Spleen (tissue), 11 donors: ENCODE measurements around the gene ZNF638. TPM values are rescaled to one million over a fixed set of nuclear protein-coding genes. Genes with fewer than 3 reads are reported as not detected.

Source experiments
- DNase-seq: peaks from one replicate; pipeline ENCODE4 v3.0.0-alpha.2; 2020
- H3K27ac ChIP-seq, 8 donors: fragments of 200-600 bp; sonication (generic) in 7 of 8; 1 replicate in 4 of 8; 2 replicates in 4 of 8; pipeline versions ENCODE4 v1.5.0 to v1.8.0; 2016 to 2021; ENCODE audit warnings: inconsistent platforms in 4 of 8, mild to moderate bottlenecking in 4 of 8, moderate library complexity in 1 of 8
- H3K27me3 ChIP-seq, 7 donors: fragments of 200-600 bp; sonication (generic) in 6 of 7; replicated peaks in 1 of 7; 1 replicate in 4 of 7; 2 replicates in 3 of 7; pipeline versions ENCODE4 v1.5.0 to v1.8.0; 2016 to 2021; ENCODE audit warnings: inconsistent platforms in 3 of 7, mild to moderate bottlenecking in 1 of 7
- H3K36me3 ChIP-seq, 6 donors: fragments of 200-600 bp; sonication (generic) in 5 of 6; 1 replicate in 4 of 6; 2 replicates in 2 of 6; pipeline versions ENCODE4 v1.5.0 to v1.8.0; 2016 to 2021; ENCODE audit warnings: inconsistent platforms in 2 of 6
- H3K4me1 ChIP-seq, 6 donors: fragments of 200-600 bp; sonication (generic) in 5 of 6; 1 replicate in 3 of 6; 2 replicates in 3 of 6; pipeline versions ENCODE4 v1.5.0 to v1.8.0; 2016 to 2021; ENCODE audit warnings: inconsistent platforms in 3 of 6
- H3K4me3 ChIP-seq, 8 donors: fragments of 200-600 bp; sonication (generic) in 7 of 8; 1 replicate in 4 of 8; 2 replicates in 4 of 8; pipeline versions ENCODE4 v1.5.0 to v1.8.0; 2016 to 2021; ENCODE audit warnings: inconsistent platforms in 4 of 8, mild to moderate bottlenecking in 4 of 8, moderate library complexity in 2 of 8
- H3K9me3 ChIP-seq, 8 donors: fragments of 200-600 bp; sonication (generic) in 7 of 8; 1 replicate in 4 of 8; 2 replicates in 4 of 8; pipeline versions ENCODE4 v1.5.0 to v1.8.0; 2016 to 2021; ENCODE audit warnings: inconsistent platforms in 4 of 8
- POLR2A ChIP-seq, 3 donors: fragments of 450-650 bp; IDR thresholded peaks; one replicate each; pipeline ENCODE4 v1.5.1; 2017; ENCODE audit warnings: antibody characterized with exemption in 3 of 3, mild to moderate bottlenecking in 1 of 3
- POLR2AphosphoS5 ChIP-seq, 3 donors: sonication (generic); formaldehyde crosslinking; IDR thresholded peaks; one replicate each; pipeline ENCODE4 v1.5.1; 2017; ENCODE audit warnings: antibody characterized with exemption in 3 of 3
- WGBS, 5 donors: extraction: QIAGEN DNeasy Blood & Tissue Kit in 3 of 5; methylation state at CpG; one replicate each; pipeline versions ENCODE4 v1.1.5 to v1.1.7; 2013 to 2018; 5-methylcytosine and 5-hydroxymethylcytosine counted together
- intact Hi-C: fragments of 100-400 bp; cut with DNase I; formaldehyde crosslinking; loops from one replicate; pipeline ENCODE4 v1.15.0; 2023; ENCODE audit warnings: low total_unique reads
- polyA plus RNA-seq, 3 donors: library from polyadenylated mRNA; stranded (reverse); fragments of 200-250 nt; gene quantifications; one replicate each; pipeline ENCODE4 v1.2.1, GENCODE V29; 2013
- total RNA-seq, 7 donors: library from RNA; depleted of rRNA in 3 of 7; stranded (reverse); fragments of >200 nt in 3 of 7; fragmentation: NEBNext Ultra II Directional in 4 of 7; extraction: Animal tissue kit (Norgen Biotek cat#: 25700) in 4 of 7; gene quantifications; one replicate each; pipeline versions ENCODE4 v1.1.0 to v1.2.1, GENCODE V29; 2016 to 2021
- TF ChIP-seq, protein P1 (sequence below), 11 experiments: fragments of 200-600 bp in 7 of 11; fragments of 450-650 bp in 4 of 11; sonication (generic) in 4 of 11; IDR thresholded peaks in 8 of 11; conservative IDR thresholded peaks in 3 of 11; 1 replicate in 7 of 11; 2 replicates in 4 of 11; pipeline versions ENCODE4 v1.4.0 to v1.8.0; 2016 to 2021; ENCODE audit warnings: antibody characterized with exemption in 11 of 11, inconsistent platforms in 4 of 11, mild to moderate bottlenecking in 1 of 11
- donor health status: healthy with polysubstance abuse.
- donor health status: DM: no; HTN: no; CAD: no; lungs with moderate emphysema.
- donor health status: DM: no; HTN: no; CAD: no.
- donor health status: Bipolar disorder and iron deficiency.
- donor health status: healthy.
- donor health status: DM: no; HTN: no; CAD: no.
- donor health status: DM: yes; HTN: yes; CAD: no.

ZNF638 gene
- total and polyA plus RNA-seq, 10 donors: 80.7 to 310 (median 158) TPM

DNA sequence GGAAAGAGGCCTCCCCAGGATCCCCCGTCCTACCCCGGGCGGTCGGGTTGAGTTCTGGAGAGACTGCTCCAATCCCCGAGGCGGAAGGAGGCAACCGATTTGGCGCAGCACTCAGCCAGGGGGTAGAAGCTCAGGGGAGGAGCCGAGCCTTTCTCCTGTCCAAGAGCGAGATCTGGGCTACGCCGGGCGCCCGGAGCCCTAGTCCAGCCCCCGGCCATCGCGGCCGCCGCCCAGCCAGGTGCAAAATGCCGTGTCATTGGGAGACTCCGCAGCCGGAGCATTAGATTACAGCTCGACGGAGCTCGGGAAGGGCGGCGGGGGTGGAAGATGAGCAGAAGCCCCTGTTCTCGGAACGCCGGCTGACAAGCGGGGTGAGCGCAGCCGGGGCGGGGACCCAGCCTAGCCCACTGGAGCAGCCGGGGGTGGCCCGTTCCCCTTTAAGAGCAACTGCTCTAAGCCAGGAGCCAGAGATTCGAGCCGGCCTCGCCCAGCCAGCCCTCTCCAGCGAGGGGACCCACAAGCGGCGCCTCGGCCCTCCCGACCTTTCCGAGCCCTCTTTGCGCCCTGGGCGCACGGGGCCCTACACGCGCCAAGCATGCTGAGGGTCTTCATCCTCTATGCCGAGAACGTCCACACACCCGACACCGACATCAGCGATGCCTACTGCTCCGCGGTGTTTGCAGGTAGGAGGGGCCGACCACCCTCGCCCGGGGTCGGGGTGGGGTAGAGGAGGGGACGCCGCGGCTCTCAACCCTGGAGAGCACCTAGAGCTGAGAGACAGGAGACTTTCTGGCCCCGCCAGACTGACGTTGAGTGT is 122.0 kb downstream of the ZNF638 start, which contains the start of gene DYSF:
Gene DYSF, plus strand, starts transcription at position 158 of the 817 bp plus-strand sequence.
- peak in 2 of 3 donors; percentile 50 to 81 for TF ChIP-seq POLR2AphosphoS5 (IDR thresholded peaks at IDR 0.05)
- TF ChIP-seq, protein P1, sequence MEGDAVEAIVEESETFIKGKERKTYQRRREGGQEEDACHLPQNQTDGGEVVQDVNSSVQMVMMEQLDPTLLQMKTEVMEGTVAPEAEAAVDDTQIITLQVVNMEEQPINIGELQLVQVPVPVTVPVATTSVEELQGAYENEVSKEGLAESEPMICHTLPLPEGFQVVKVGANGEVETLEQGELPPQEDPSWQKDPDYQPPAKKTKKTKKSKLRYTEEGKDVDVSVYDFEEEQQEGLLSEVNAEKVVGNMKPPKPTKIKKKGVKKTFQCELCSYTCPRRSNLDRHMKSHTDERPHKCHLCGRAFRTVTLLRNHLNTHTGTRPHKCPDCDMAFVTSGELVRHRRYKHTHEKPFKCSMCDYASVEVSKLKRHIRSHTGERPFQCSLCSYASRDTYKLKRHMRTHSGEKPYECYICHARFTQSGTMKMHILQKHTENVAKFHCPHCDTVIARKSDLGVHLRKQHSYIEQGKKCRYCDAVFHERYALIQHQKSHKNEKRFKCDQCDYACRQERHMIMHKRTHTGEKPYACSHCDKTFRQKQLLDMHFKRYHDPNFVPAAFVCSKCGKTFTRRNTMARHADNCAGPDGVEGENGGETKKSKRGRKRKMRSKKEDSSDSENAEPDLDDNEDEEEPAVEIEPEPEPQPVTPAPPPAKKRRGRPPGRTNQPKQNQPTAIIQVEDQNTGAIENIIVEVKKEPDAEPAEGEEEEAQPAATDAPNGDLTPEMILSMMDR (IDR thresholded peaks at IDR 0.05 in 8 of 11, conservative IDR thresholded peaks at IDR 0.05 in 3 of 11): no peak
- H3K27me3 ChIP-seq: peaks cover 0 to 35% (median 9%) of the 10 kb centered on the region in 7 donors
- DNase-seq: peak; percentile 93

DNA sequence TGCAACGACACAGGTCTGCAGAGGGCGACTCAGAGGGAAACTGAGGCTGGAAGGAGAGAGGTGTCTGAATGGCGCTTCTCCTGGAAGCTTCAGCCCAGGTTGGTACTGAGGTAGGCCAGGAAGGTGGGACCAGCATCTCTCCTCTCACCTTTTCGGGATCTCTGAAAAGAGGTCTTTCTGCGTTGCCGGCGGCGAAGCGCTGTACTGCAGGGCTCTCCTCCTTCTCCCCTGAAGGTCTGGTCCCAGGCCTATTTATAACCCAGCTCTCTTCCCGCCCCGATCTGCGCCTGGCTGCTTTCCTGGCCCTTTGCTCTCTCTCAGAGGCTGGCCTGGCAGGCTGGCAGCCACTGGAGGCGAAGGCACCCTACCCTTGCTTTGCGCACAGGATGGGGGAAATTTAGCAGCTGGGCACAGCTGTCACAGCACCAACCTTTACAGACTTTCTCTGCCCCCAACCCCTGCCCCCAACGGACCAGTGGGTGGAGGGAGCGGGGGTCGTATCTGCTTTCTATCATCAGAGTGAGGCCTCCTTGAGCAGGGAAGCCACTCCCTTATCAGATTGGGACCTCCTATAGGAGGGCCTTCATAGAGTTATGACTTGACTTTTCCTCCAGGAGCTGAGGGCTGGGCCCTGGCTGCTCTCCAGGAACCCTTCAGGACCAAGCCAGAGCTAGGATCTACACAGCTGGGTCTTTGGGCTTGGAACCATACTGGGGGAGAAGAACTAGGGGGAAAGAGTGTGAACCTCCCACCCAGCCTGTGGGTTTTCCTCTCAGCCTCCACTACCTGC is 122.8 kb downstream of the ZNF638 start:
- H3K36me3 ChIP-seq: peaks cover 0 to 27% (median 0%) of the 10 kb centered on the region in 6 donors
- TF ChIP-seq, protein P1 (IDR thresholded peaks at IDR 0.05 in 8 of 11, conservative IDR thresholded peaks at IDR 0.05 in 3 of 11): no peak
- TF ChIP-seq POLR2AphosphoS5 (IDR thresholded peaks at IDR 0.05) (peak in 1 of 3 donors; percentile 61), POLR2A (IDR thresholded peaks at IDR 0.05) (peak in 1 of 3 donors; percentile 13)
- peak overlapping the region in 7 of 8 donors; percentile 74 to 95 (median 86) for H3K27ac ChIP-seq
- H3K27me3 ChIP-seq: peaks cover 0 to 35% (median 9%) of the 10 kb centered on the region in 7 donors
- H3K4me3 ChIP-seq: peak overlapping the region; percentile 30 to 76 (median 56)
- 39 to 59% (median 50%) methylated on average over 13 to 17 of the region's 17 CpGs for WGBS, 5 donors
- H3K4me1 ChIP-seq: peaks cover 29 to 96% (median 59%) of the 10 kb centered on the region in 6 donors
- peak; percentile 83 for DNase-seq
- no peaks in the 10 kb centered on the region for H3K9me3 ChIP-seq
- intact Hi-C loops: no loop called here

More for the DNA sequence above, 122.0 kb downstream of the ZNF638 start, which contains the start of gene DYSF:
- peaks cover 29 to 99% (median 59%) of the 10 kb centered on the region in 6 donors for H3K4me1 ChIP-seq
- peak within 1 kb of the TSS; percentile 37 to 95 (median 83) for H3K27ac ChIP-seq
- WGBS, 5 donors: 2 to 4% (median 3%) methylated on average over 29 to 66 of the region's 66 CpGs
- intact Hi-C loops: no loop called here
- H3K36me3 ChIP-seq: peaks cover 0 to 19% (median 0%) of the 10 kb centered on the region in 6 donors
- H3K9me3 ChIP-seq: no peaks in the 10 kb centered on the region
- H3K4me3 ChIP-seq: peak within 1 kb of the TSS; percentile 30 to 76 (median 56)

DNA sequence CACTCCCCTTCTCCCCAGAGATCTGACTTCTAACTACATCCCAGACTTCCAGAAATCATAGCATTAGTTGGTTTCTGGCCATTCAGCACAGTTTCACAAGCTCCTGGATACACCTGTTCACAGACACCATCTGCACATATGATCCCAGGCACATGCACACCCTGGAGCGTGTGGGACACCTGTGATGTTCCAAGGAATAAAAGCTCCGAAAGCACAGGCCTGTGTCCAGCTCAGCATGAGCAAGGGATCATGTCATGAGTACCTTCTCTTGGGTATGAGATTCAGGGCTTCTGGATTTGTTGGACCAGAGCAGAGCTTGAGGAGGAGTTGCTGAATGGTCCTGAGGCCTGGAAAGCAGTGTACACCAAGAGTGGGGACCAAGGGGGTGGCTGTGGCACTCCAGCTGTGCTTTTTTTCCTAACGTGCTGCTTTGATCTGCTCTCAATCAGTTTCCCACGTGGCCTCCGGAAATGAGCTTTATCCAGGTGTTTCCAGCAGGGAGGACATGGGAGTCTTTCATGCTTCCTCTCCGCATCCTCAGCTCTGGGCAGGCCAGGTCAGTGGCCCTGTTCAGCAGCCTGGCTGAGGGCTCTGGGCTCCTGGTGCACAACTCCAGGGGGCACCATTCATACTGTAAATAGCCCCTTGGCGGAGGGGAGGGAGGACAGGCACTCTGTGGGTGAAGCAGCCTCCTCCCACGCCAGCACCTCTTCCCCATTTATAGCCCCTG is 123.6 kb downstream of the ZNF638 start:
- H3K9me3 ChIP-seq: no peaks in the 10 kb centered on the region
- H3K27me3 ChIP-seq: peaks cover 0 to 35% (median 9%) of the 10 kb centered on the region in 7 donors
- DNase-seq: peak; percentile 75
- peak overlapping the region in 7 of 8 donors; percentile 1 to 76 (median 57) for H3K4me3 ChIP-seq
- TF ChIP-seq POLR2AphosphoS5 (IDR thresholded peaks at IDR 0.05) (no peak), POLR2A (IDR thresholded peaks at IDR 0.05) (no peak)
- TF ChIP-seq, protein P1 (IDR thresholded peaks at IDR 0.05 in 8 of 11, conservative IDR thresholded peaks at IDR 0.05 in 3 of 11): no peak
- peaks cover 0 to 35% (median 0%) of the 10 kb centered on the region in 6 donors for H3K36me3 ChIP-seq
- intact Hi-C loops: no loop called here
- peak overlapping the region in 5 of 8 donors; percentile 43 to 95 (median 88) for H3K27ac ChIP-seq
- 59 to 70% (median 65%) methylated on average over 5 to 8 of the region's 8 CpGs for WGBS, 5 donors
- peaks cover 29 to 96% (median 58%) of the 10 kb centered on the region in 6 donors for H3K4me1 ChIP-seq
